A673 (cell line): ENCODE measurements around the gene RPL32. TPM values are rescaled to one million over a fixed set of nuclear protein-coding genes. Genes with fewer than 3 reads are reported as not detected.

Experiments
- BruUV-seq: library from RNA; stranded (reverse); fragments of 400-500 nt; replicated peaks from 2 replicates; lab custom pipeline; 2021; lab: Mats Ljungman, UMichigan
- CTCF ChIA-PET: fragments of 300-600 bp; sonication (Branson Sonifier 250); formaldehyde crosslinking; loops from one replicate; lab custom pipeline; 2022; ENCODE audit warnings: antibody characterized with exemption; lab: Charles Lee
- POLR2A ChIA-PET: fragments of 300-600 bp; sonication (Branson Sonifier 250); formaldehyde crosslinking; loops from one replicate; lab custom pipeline; 2022; ENCODE audit warnings: antibody characterized with exemption; ENCODE audit not compliant: low non-redundant PET; lab: Charles Lee
- DNase-seq: peaks from one replicate; pipeline ENCODE4 v3.0.0-alpha.2; 2015; ENCODE audit warnings: low spot score
- H3K27ac ChIP-seq: fragments of 200-600 bp; sonication (generic); 2 replicates; pipeline ENCODE4 v1.5.1; 2016; ENCODE audit warnings: mixed run types, low read depth, mild to moderate bottlenecking, mixed read lengths, antibody characterized with exemption, low read length; ENCODE audit not compliant: poor library complexity, severe bottlenecking
- H3K27me3 ChIP-seq: fragments of 200-600 bp; sonication (generic); replicated peaks from 2 replicates; pipeline ENCODE4 v1.6.1; 2017; ENCODE audit warnings: mixed run types, low read depth, mild to moderate bottlenecking, mixed read lengths, antibody characterized with exemption, low read length; ENCODE audit not compliant: insufficient read depth, poor library complexity
- H3K36me3 ChIP-seq: fragments of 200-600 bp; sonication (generic); 2 replicates; pipeline ENCODE4 v1.6.1; 2016; ENCODE audit warnings: mixed run types, mild to moderate bottlenecking, mixed read lengths, antibody characterized with exemption, low read length; ENCODE audit not compliant: insufficient read depth, poor library complexity, severe bottlenecking
- H3K4me1 ChIP-seq: fragments of 200-600 bp; sonication (generic); 2 replicates; pipeline ENCODE4 v1.6.1; 2017; ENCODE audit warnings: mixed run types, mild to moderate bottlenecking, mixed read lengths, antibody characterized with exemption, low read length; ENCODE audit not compliant: insufficient read depth, poor library complexity, severe bottlenecking
- H3K4me3 ChIP-seq: fragments of 200-600 bp; sonication (generic); 2 replicates; pipeline ENCODE4 v1.5.1; 2016; ENCODE audit warnings: low read depth, mixed run types, mild to moderate bottlenecking, mixed read lengths, low read length; ENCODE audit not compliant: poor library complexity, severe bottlenecking
- H3K9me3 ChIP-seq: fragments of 200-600 bp; sonication (generic); 2 replicates; pipeline ENCODE4 v1.6.1; 2016; ENCODE audit warnings: mixed run types, low read depth, mild to moderate bottlenecking, mixed read lengths, antibody characterized with exemption, low read length; ENCODE audit not compliant: poor library complexity, severe bottlenecking
- CTCF ChIP-seq: fragments of 300-800, 200-600 bp; sonication (generic); conservative IDR thresholded peaks from 2 replicates; pipeline ENCODE4 v1.5.1; 2017; ENCODE audit warnings: low read depth, mild to moderate bottlenecking, antibody characterized with exemption, low read length, moderate library complexity, mixed read lengths
- EZH2 ChIP-seq: fragments of 200-600 bp; sonication (generic); IDR thresholded peaks from 2 replicates; pipeline ENCODE4 v1.6.1; 2017; ENCODE audit warnings: borderline replicate concordance, low read depth, mild to moderate bottlenecking, mixed read lengths, antibody characterized with exemption, low read length; ENCODE audit not compliant: poor library complexity, severe bottlenecking
- intact Hi-C: fragments of 100-400 bp; cut with micrococcal nuclease; formaldehyde crosslinking; loops from one replicate; pipeline ENCODE4 v1.10.0; 2022; ENCODE audit not compliant: unreplicated experiment
- total RNA-seq: library from RNA; stranded (reverse); gene quantifications from 2 replicates; pipeline ENCODE4 v1.2.3, GENCODE V29; 2021

RPL32 gene
- total RNA-seq, 1 experiment from 2014 or later, result 1,684 TPM

- intact Hi-C loops, result no loop called here
- Histone ChIP-seq H3K27ac (no peak overlapping the region), H3K27me3 (no peaks in the 10 kb centered on the region), H3K36me3 (no peaks in the 10 kb centered on the region), H3K4me1 (no peaks in the 10 kb centered on the region), H3K9me3 (no peaks in the 10 kb centered on the region), H3K4me3 (no peak overlapping the region)
- ChIA-PET POLR2A (no interaction called here), CTCF (no interaction called here)
- no TSS peak for BruUV-seq
- TF ChIP-seq CTCF (no peak), EZH2 (no peak)
- DNase-seq, result no peak
Measured at GRCh38 chr3:12817343-12817710, 24.0 kb downstream of the RPL32 start.

- TF ChIP-seq CTCF, result no peak
- TF ChIP-seq EZH2, result no peak
- BruUV-seq, result no TSS peak
- Histone ChIP-seq H3K4me3 (no peak overlapping the region), H3K36me3 (no peaks in the 10 kb centered on the region), H3K4me1 (no peaks in the 10 kb centered on the region), H3K27ac (no peak overlapping the region), H3K9me3 (no peaks in the 10 kb centered on the region), H3K27me3 (no peaks in the 10 kb centered on the region)
- CTCF ChIA-PET, result no interaction called here
- no peak for DNase-seq
- intact Hi-C loops, result no loop called here
- POLR2A ChIA-PET, result no interaction called here
Measured at GRCh38 chr3:12816521-12817342, 24.6 kb downstream of the RPL32 start.

- TF ChIP-seq EZH2 (no peak), CTCF (no peak)
- BruUV-seq, result no TSS peak
- ChIA-PET POLR2A (no interaction called here), CTCF (no interaction called here)
- intact Hi-C loops, result no loop called here
- no peaks in the 10 kb centered on the region for H3K36me3 ChIP-seq
- no peak for DNase-seq
- H3K4me1 ChIP-seq, result peaks cover 4% of the 10 kb centered on the region
- H3K27ac ChIP-seq, result no peak overlapping the region
- no peaks in the 10 kb centered on the region for H3K27me3 ChIP-seq
- H3K4me3 ChIP-seq, result no peak overlapping the region
- H3K9me3 ChIP-seq, result no peaks in the 10 kb centered on the region
Measured at GRCh38 chr3:12815719-12816118, 25.6 kb downstream of the RPL32 start.
